Jurkat, Clone E6-1 (cell line): ENCODE measurements around the gene TXNDC12. TPM values are rescaled to one million over a fixed set of nuclear protein-coding genes. Genes with fewer than 3 reads are reported as not detected.
A peak's percentile ranks its signal among the peaks of the same experiment; 100 is the strongest.
"Not testable (repeated sequence)": the region's sequence is repeated elsewhere in the genome, so short reads cannot be mapped to it uniquely, and the experiment has no call there.

ENCODE experiments used
- DNase-seq: peaks from one replicate; pipeline ENCODE4 v3.0.0-alpha.2; 2011; ENCODE audit warnings: low read depth, low spot score
- H3K4me3 ChIP-seq: 2 replicates; pipeline ENCODE4 v1.5.1; 2011; ENCODE audit warnings: mild to moderate bottlenecking, low read length, control low read depth, moderate library complexity
- polyA plus RNA-seq: library from polyadenylated mRNA; unstranded; fragments of >200 nt; gene quantifications from one replicate; pipeline ENCODE4 v1.2.1, GENCODE V29; 2012; ENCODE audit warnings: missing spikeins; ENCODE audit not compliant: insufficient read length, insufficient read depth

Gene TXNDC12
- 89.6 TPM for polyA plus RNA-seq

- DNase-seq = peak; percentile 89
Observed at GRCh38 chr1:52055066-52055865, at the start of gene TXNDC12. TSS of gene TXNDC12 (minus strand) at chr1:52055191. CDS start at chr1:52055096, 95 bp downstream.

GRCh38 chr1:52102336-52103013 is 47.5 kb upstream of the TXNDC12 start:
- no peak for DNase-seq

More at GRCh38 chr1:52055066-52055865, at the start of gene TXNDC12:
- peak within 1 kb of the TSS; percentile 71 for H3K4me3 ChIP-seq

GRCh38 chr1:52098139-52098871 is 43.3 kb upstream of the TXNDC12 start:
- no peak overlapping the region for H3K4me3 ChIP-seq
- no peak for DNase-seq

More at GRCh38 chr1:52102336-52103013, 47.5 kb upstream of the TXNDC12 start:
- no peak overlapping the region for H3K4me3 ChIP-seq

GRCh38 chr1:52096216-52096615 is 41.2 kb upstream of the TXNDC12 start:
- H3K4me3 ChIP-seq = no peak overlapping the region
- DNase-seq = no peak

GRCh38 chr1:52094300-52094699 is 39.3 kb upstream of the TXNDC12 start:
- DNase-seq, H3K4me3 ChIP-seq: not testable (repeated sequence)

GRCh38 chr1:52087892-52088291 is 32.9 kb upstream of the TXNDC12 start:
- not testable (repeated sequence) for H3K4me3 ChIP-seq, DNase-seq

- no peak overlapping the region for H3K4me3 ChIP-seq
- DNase-seq = no peak
Observed at GRCh38 chr1:52080014-52080415, 25.0 kb upstream of the TXNDC12 start.

GRCh38 chr1:52077277-52077676 is 22.3 kb upstream of the TXNDC12 start:
- not testable (repeated sequence) for H3K4me3 ChIP-seq, DNase-seq

- no peak for DNase-seq
- no peak overlapping the region for H3K4me3 ChIP-seq
Observed at GRCh38 chr1:52072291-52072690, 17.3 kb upstream of the TXNDC12 start.

GRCh38 chr1:52070704-52071103 is 15.7 kb upstream of the TXNDC12 start:
- no peak for DNase-seq
- no peak overlapping the region for H3K4me3 ChIP-seq

- H3K4me3 ChIP-seq = no peak overlapping the region
- no peak for DNase-seq
Observed at GRCh38 chr1:52063192-52063591, 8.2 kb upstream of the TXNDC12 start.

- no peak for DNase-seq
Observed at GRCh38 chr1:52060822-52061221, 5.8 kb upstream of the TXNDC12 start.

GRCh38 chr1:52059888-52060287 is 4.9 kb upstream of the TXNDC12 start:
- no peak overlapping the region for H3K4me3 ChIP-seq
- no peak for DNase-seq

More at GRCh38 chr1:52060822-52061221, 5.8 kb upstream of the TXNDC12 start:
- H3K4me3 ChIP-seq = no peak overlapping the region

- H3K4me3 ChIP-seq = no peak overlapping the region
- no peak for DNase-seq
Observed at GRCh38 chr1:52059321-52059720, 4.3 kb upstream of the TXNDC12 start.

- peak overlapping the region; percentile 71 for H3K4me3 ChIP-seq
- no peak for DNase-seq
Observed at GRCh38 chr1:52057876-52058415, 3.0 kb upstream of the TXNDC12 start.

- DNase-seq = peak; percentile 14
- H3K4me3 ChIP-seq = peak overlapping the region; percentile 71
Observed at GRCh38 chr1:52057255-52057654, 2.3 kb upstream of the TXNDC12 start.

- peak overlapping the region; percentile 71 for H3K4me3 ChIP-seq
- DNase-seq = no peak
Observed at GRCh38 chr1:52056937-52057231, 1.9 kb upstream of the TXNDC12 start.

- peak within 1 kb of the TSS; percentile 71 for H3K4me3 ChIP-seq
- DNase-seq = peak; percentile 92
Observed at GRCh38 chr1:52056163-52056936, 1.4 kb upstream of the TXNDC12 start, which contains the start of gene BTF3L4. TSS of gene BTF3L4 (plus strand) at chr1:52056295. CDS start at chr1:52059848, 3,553 bp downstream.

- H3K4me3 ChIP-seq = peak overlapping the region; percentile 71
- no peak for DNase-seq
Observed at GRCh38 chr1:52055866-52056162, 823 bp upstream of the TXNDC12 start.
